Cortex of kidney (tissue), 1 donor: ENCODE measurements around the gene KIFC3.
"Not testable (repeated sequence)": the region's sequence is repeated elsewhere in the genome, so short reads cannot be mapped to it uniquely, and the experiment has no call there.

ENCODE experiments used
- DNase-seq: peaks from one replicate; lab custom pipeline; 2025; lab: John Stamatoyannopoulos, UW

Gene KIFC3

DNA sequence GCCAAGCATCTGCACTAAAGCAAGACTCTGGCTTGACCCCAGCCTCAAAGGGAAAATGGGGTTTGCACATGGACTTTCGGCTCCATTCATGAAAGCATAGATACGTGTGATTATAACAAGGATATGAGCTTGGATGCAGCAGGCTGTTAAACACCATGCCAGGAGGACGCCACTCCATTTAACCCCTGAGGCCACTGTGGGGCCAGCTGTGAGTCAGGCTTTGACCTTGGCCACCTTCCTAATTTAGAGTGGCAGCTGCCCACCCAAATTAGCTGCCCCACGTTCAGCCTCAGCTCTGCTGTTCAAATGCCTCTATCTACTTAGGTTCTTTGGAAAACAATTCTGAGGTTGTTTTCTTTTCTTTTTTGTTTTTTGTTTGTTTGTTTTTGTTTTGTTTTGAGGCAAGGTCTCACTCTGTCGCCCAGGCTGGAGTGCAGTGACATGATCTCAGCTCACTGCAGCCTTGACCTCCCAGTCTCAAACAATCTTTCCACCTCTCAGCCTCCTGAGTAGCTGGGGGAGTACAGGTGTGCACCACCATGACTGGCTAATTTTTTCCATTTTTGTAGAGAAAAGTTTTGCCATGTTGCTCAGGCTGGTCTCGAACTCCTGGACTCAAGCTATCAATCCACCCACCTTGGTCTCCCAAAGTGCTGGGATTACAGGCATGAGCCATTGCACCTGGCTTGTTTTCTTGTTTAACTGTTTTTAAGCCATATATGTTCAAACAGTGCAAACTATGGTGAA is 23.2 kb upstream of the KIFC3 start:
- no peak for DNase-seq

GRCh38 chr16:57824888-57825287 is 22.6 kb upstream of the KIFC3 start:
- no peak for DNase-seq

DNA sequence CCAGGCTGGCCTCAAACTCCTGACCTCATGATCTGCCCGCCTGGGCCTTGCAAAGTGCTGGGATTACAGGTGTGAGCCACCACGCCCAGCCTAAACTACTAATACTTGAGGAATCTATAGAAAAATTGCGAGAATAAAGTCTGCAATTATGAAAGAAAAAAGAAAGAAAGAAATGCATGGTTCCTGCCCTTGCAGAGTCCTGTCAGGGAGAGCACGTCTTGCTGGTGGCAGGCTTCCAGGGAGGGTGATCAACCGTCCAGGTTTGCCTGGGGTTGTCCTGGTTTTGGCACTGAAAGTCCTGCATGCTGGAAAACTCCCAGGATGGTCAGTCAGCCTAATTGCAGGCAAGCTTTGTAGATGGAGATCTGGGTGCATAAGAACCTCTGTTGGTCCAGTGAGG is 21.5 kb upstream of the KIFC3 start:
- DNase-seq, result no peak

GRCh38 chr16:57822856-57823255 is 20.6 kb upstream of the KIFC3 start:
- DNase-seq, result no peak

DNA sequence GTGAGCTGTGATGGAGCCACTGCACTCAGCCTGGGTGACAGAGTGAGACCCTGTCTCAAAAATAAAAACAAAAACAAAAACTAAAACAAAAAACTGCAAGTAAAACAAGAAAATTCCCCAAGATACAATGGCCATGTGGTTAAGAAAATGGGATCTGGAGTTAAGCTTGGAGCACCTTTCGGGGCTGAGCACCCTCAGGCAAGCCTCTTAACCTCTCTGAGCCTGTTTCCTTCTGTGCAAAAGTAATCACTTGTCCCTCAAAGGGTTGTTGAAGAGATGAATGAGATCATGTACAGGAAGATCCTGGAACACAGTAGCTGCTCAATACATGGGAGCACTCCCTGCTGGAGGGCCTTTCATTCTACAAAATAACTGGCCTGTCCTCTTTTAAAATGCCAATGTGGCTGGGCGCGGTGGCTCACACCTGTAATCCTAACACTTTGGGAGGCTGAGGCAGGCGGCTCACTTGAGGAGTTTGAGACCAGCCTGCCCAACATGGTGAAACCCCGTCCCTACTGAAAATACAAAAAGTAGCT is 19.8 kb upstream of the KIFC3 start:
- DNase-seq, result no peak

GRCh38 chr16:57821149-57821971 is 19.1 kb upstream of the KIFC3 start:
- DNase-seq, result no peak

- no peak for DNase-seq
Observed at GRCh38 chr16:57818377-57819064, 16.2 kb upstream of the KIFC3 start.

DNA sequence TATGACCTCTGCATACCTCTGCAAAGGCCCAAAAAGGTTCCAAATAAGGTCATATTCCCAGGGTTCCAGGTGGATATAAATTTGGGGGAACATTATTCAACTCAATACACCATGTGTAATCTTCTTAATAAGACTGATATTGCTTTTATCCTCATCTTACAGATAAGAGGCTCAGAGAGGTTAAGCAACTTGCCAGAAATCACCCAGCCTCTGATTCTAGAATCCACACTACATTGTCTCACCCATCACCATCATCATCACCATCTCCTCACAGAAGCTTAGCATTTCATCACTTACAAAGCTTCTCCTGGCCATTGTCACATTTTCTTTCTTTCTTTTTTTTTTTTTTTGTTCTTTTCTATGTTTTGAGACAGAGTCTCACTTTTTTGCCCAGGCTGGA is 15.4 kb upstream of the KIFC3 start:
- DNase-seq, result no peak

- DNase-seq, result no peak
Observed at GRCh38 chr16:57815987-57816745, 13.9 kb upstream of the KIFC3 start.

DNA sequence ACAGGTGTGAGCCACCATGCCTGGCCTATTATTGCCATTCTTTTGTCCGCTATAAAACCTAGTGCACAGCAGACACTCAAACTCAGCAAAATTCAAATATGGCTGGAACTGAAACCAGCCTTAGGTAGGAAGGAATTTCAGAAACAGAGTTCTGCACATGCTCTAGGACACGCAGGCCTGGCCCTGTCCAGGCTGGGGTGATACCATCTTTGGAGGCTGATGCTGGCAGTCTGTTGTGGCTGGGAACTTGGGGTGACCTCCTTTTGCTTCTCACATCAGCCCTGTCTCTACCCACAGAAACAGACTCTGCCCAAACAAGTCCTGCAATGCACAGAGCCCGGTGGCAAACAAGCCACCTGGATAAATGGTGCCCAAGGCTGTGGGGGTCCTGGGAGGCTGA is 12.6 kb upstream of the KIFC3 start:
- no peak for DNase-seq

GRCh38 chr16:57813466-57813865 is 11.2 kb upstream of the KIFC3 start:
- no peak for DNase-seq

DNA sequence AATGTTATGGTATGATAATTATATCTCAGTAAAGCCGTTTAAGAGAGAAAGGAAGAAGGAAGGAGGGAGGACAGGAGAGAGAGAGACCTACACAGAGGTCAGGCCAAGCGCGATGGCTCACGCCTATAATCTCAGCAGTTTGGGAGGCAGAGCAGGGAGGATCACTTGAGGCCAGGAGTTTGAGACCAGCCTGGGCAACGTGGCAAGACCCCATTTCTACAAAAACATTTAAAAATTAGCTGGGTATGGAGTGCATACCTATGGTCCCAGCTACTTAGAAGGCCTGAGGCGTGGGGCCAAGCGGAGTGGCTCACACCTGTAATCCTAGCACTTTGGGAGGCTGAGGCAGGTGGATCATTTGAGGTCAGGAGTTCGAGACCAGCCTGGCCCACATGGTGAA is 9.0 kb upstream of the KIFC3 start:
- DNase-seq, result not testable (repeated sequence)

DNA sequence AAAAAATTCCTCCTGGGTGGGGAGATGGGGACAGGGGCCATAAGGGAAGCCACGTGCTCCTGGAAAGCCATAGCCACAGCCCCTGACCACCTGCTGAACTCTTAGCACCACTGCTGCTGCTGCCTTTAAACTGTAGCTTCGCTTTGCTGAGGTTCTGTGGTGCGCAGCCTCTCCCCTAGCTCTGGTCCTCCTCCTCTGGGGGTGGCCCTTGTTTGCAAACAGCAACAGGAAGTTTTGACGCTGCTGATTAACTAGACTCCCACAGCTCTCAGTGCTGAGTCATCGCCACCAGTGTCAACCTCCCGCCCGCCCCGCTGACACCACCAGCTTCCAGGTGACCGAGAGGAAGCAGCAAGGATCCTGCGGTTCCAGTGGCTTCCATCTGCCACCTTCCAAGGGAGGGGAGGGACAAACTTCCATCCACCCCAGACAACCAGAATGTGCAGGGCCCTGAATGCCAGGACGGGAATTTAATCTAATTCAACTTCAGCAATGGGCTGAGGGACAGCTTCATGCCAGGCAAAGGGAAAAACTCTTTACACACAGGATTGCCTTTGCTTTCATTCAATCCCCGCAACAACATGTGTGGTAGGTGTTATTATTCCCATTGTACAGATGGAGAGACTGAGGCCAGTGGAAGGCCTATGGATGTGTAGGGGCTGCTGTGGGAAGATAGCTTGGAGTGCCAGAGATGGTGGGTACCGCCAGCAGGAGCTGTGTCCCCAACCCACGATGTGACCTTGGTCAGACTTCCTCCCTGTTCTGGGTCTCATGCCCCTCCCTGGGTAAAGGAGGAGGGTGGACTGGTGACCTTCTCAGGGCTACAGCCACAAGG is 8.1 kb upstream of the KIFC3 start:
- no peak for DNase-seq

- no peak for DNase-seq
Observed at GRCh38 chr16:57809276-57810196, 7.2 kb upstream of the KIFC3 start.

GRCh38 chr16:57808589-57809228 is 6.4 kb upstream of the KIFC3 start:
- no peak for DNase-seq

GRCh38 chr16:57807968-57808528 is 5.8 kb upstream of the KIFC3 start:
- no peak for DNase-seq

GRCh38 chr16:57807252-57807967 is 5.1 kb upstream of the KIFC3 start:
- DNase-seq, result no peak

GRCh38 chr16:57805176-57805575 is 2.9 kb upstream of the KIFC3 start:
- DNase-seq, result no peak
